HG02885 (cell line): ENCODE results near the gene CHN2.
"Not testable (repeated sequence)": the region's sequence is repeated elsewhere in the genome, so short reads cannot be mapped to it uniquely, and the experiment has no call there.

Experiments used
- ATAC-seq: cut with Tn5 transposase; IDR thresholded peaks from one replicate; pipeline ENCODE4 v1.9.1; 2021; ENCODE audit warnings: mild to moderate bottlenecking; ENCODE audit not compliant: unreplicated experiment, poor library complexity

CHN2 gene

GRCh38 chr7:29254591-29254990, 60.0 kb downstream of the CHN2 start:
- ATAC-seq, result no peak

DNA sequence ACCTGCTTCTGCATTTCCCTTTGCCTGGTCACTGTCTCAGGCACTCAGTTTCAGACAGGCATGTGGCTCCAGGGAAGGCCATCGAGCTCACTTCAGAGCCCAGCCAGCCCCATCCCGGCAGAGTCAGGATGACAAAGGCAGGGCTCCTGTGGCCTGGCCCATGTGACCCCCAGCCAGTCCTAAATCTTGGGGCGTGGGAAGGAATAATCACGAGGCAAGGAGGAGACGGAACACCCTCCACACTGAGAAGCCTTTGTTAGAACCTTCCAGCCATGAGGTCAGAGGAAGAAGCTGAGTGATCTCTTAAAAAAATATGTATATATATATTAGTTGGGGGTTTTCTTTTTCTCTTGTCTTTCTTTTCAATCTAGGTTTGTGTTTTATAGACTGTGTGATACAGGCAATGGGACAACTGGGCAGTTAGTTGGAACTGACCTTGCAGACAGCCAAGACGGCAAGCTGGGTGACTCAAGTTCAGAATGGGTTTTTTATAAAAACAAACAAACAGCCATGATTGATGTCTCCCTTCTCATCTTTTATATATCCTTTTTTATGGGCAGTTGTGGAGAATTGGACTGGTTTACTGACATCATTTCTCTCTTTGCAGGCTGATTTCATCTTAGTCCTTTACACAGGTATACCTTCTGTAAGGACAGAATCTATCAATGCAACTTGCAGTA, 60.8 kb downstream of the CHN2 start:
- ATAC-seq, result no peak

- no peak for ATAC-seq
Observed at GRCh38 chr7:29255906-29256692, 61.5 kb downstream of the CHN2 start.

GRCh38 chr7:29256693-29257002, 62.1 kb downstream of the CHN2 start:
- ATAC-seq, result no peak

DNA sequence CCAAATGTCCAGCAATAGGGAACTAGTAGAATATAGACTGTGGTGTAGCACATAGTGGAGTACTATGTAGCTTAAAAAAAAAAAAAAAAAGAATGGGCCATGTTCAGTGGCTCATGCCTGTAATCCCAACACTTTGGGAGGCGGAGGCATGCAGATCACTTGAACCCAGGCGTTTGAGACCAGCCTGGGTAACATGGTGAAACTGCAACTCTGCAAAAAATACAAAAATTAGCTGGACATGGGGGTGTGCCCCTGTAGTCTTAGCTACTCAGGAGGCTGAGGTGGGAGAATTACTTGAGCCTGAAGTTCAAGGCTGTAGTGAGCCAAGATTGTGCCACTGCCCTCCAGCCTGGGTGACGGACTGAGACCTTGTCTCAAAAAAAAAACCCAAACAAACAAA, 64.4 kb downstream of the CHN2 start:
- no peak for ATAC-seq

GRCh38 chr7:29262191-29262917, 67.8 kb downstream of the CHN2 start:
- no peak for ATAC-seq

DNA sequence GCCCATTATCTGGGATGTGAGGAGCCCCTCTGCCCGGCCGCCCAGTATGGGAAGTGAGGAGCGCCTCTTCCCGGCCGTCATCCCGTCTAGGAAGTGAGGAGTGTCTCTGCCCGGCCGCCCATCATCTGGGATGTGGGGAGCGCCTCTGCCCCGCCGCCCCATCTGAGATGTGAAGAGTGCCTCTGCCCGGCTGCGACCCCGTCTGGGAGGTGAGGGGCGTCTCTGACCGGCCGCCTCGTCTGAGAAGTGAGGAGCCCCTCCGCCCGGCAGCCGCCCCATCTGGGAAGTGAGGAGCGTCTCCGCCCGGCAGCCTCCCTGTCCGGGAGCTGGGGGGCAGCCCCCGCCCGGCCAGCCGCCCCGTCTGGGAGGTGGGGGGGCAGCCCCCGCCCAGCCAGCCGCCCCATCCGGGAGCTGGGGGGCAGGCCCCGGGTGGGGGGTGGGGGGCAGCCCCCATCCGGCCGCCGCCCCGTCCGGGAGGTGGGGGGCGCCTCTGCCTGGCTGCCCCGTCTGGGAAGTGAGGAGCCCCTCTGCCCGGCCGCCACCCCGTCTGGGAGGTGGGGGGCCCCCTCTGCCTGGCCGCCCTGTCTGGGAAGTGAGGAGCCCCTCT, 69.1 kb downstream of the CHN2 start:
- not testable (repeated sequence) for ATAC-seq

- ATAC-seq, result no peak
Observed at GRCh38 chr7:29265208-29265923, 70.8 kb downstream of the CHN2 start.

- no peak for ATAC-seq
Observed at GRCh38 chr7:29269935-29270334, 75.4 kb downstream of the CHN2 start.

- no peak for ATAC-seq
Observed at GRCh38 chr7:29270594-29271318, 76.2 kb downstream of the CHN2 start.

DNA sequence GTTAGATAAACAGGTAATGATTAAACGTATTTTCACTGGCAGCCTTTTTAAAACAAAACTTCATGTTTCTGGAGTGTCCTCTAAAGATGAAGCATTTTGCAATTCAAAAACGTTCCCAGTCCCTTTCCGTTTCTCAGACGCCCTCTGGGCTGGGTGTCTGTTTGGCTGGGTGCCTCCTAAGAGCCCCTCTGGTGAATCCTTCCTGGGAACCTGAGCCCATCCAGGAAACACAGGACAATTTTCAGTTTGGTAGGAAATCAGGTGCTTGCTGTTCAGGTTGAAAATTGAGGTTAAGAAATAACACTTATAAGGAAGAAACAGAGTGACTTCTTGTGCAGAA, 76.7 kb downstream of the CHN2 start:
- no peak for ATAC-seq

GRCh38 chr7:29272057-29272456, 77.5 kb downstream of the CHN2 start:
- ATAC-seq, result no peak

- no peak for ATAC-seq
Observed at GRCh38 chr7:29274146-29275017, 79.8 kb downstream of the CHN2 start.

- ATAC-seq, result no peak
Observed at GRCh38 chr7:29275018-29275318, 80.4 kb downstream of the CHN2 start.

GRCh38 chr7:29275493-29275892, 80.9 kb downstream of the CHN2 start:
- no peak for ATAC-seq

GRCh38 chr7:29276199-29276598, 81.6 kb downstream of the CHN2 start:
- ATAC-seq, result no peak

GRCh38 chr7:29276806-29277205, 82.2 kb downstream of the CHN2 start:
- ATAC-seq, result no peak

DNA sequence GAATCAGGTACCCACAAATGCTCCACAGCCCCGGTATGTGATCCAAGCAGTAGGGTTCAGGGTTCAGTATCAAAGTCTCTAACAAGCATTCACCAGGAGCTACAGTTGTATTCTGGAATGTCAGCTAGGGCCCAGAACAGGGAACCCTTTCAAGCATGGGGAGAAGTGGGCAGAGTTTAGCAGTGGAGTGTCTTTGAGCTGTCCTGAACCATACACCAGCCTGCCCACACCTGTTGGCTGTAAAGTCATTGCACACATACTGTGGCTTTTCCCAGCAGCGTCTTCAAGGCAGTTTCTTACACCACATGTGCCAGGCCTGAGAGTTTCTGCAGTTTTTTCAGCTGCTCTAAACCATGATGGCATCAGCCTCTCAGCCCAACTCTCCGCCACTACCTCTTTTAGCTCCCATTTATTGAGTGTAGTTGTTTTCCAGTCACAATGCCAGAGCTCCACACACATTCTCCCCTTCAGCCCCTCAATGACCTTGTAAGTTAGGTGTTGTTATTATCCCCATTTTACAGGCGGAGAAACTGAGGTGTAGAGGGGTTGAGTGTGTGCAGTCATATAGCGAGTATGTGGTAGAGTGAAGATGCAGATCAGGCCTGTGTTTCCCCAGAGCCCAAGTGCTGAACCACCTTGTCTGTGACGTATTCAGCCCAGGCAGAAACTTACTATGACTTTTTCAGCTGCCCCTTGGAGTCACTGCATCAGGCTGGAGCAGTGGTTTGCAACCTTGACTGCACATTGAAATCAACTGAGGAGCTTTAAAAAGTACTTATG, 83.1 kb downstream of the CHN2 start:
- ATAC-seq, result no peak
